ENCODE measurements around the gene PRR14L. TPM values are rescaled to one million over a fixed set of nuclear protein-coding genes. Genes with fewer than 3 reads are reported as not detected.
A peak's percentile ranks its signal among the peaks of the same experiment; 100 is the strongest.

Gene PRR14L
- total and polyA plus RNA-seq, 2 of the 13 experiments (the other 11 are each of a cell fraction or from before 2014, with no cell fraction given) = 6.6 to 16.5 TPM

DNA sequence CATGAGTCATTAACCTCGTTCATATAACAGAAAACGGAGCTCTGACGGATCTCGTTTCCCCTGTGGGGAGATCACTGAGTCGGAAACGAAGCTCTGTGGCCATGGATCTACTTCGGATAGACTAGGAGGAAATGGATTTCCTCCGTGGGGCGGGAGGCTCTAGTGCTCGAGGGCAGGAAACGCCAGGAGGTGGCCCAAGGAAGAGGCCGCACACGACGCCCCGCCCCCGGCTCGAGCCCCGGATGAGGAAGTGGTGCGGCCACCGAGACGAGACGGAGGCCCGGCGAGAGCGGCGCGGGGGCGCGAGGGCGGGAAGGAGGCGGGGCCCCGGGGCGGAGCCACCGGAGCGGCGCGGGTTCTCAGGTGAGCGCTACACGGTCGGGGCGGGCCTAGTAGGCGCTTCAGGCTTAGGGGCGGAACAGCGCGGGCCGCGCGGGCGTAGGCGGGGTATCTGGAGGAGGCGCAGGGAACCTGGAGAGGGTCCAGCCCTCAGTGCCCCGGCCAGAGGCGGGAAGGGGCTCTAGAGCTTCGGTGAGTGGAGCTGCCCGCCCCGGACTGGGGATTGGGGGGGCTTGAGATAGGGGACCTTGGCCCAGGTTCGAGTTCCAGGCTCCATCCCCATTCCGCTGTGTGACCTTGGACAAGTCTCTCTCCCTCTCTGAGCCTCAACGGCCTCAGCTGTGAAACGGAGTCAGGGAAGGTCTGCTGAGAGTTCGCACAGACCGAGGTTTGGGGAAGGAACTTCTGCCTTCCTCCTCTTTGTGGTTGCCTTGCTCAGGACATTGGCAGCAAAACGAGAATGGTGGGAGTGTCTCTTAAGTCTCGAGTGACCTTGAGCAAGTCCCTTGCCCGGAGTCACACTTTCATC is 3.9 kb upstream of the PRR14L start, which contains the start of gene DEPDC5 (continued):
- TF ChIP-seq ARID2 (CRISPR knock-in tag; IDR thresholded peaks at IDR 0.05; ENCODE audit: borderline replicate concordance) (no peak), KLF9 (CRISPR knock-in tag; IDR thresholded peaks at IDR 0.05; ENCODE audit: low read depth) (no peak), TARDBP (CRISPR knock-in tag; IDR thresholded peaks at IDR 0.05) (peak; percentile 24; the same call in 1 of the 2 replicates), FOSL1 (CRISPR knock-in tag; IDR thresholded peaks at IDR 0.05; ENCODE audit: borderline replicate concordance) (no peak), DMAP1 (CRISPR knock-in tag; IDR thresholded peaks at IDR 0.05) (peak; percentile 81), THAP11 (CRISPR knock-in tag; IDR thresholded peaks at IDR 0.05) (peak; percentile 93), ZNF724P (CRISPR knock-in tag; IDR thresholded peaks at IDR 0.05; ENCODE audit: borderline replicate concordance) (no peak; the same call in 1 of the 2 replicates), DPF2 (CRISPR knock-in tag; IDR thresholded peaks at IDR 0.05; ENCODE audit: borderline replicate concordance, low read depth) (no peak), FOXO1 (CRISPR knock-in tag; IDR thresholded peaks at IDR 0.05) (no peak; the same call in 1 of the 2 replicates), POLR2A (IDR thresholded peaks at IDR 0.05; ENCODE audit: insufficient read depth in 1 of 2, low read depth in 2 of 2, low read length in 2 of 2) (peak; percentile 87 to 89), KLF12 (CRISPR knock-in tag; IDR thresholded peaks at IDR 0.05; ENCODE audit: borderline replicate concordance) (peak; percentile 86; the same call in 1 of the 2 replicates), FOXA3 (CRISPR knock-in tag; IDR thresholded peaks at IDR 0.05) (0 out of 2 replicates have a peak, but pooled peaks have one; percentile 48), SNRNP70 (IDR thresholded peaks at IDR 0.05; ENCODE audit: low read depth, low read length) (no peak), HNRNPUL1 (IDR thresholded peaks at IDR 0.05; ENCODE audit: low read depth, low read length) (no peak), ZNF10 (CRISPR knock-in tag; IDR thresholded peaks at IDR 0.05; ENCODE audit: borderline replicate concordance, low read depth) (no peak), CBFB (CRISPR knock-in tag; IDR thresholded peaks at IDR 0.05) (peak; percentile 67; the same call in 1 of the 2 replicates), ARNT2 (CRISPR knock-in tag; IDR thresholded peaks at IDR 0.05; ENCODE audit: low read depth) (peak; percentile 55; the same call in 1 of the 2 replicates), GTF2F1 (IDR thresholded peaks at IDR 0.05; ENCODE audit: low read length) (0 out of 2 replicates have a peak, but pooled peaks have one; percentile 68), ZNF749 (CRISPR knock-in tag; IDR thresholded peaks at IDR 0.05; ENCODE audit: borderline replicate concordance) (no peak), ZEB1 (IDR thresholded peaks at IDR 0.05; ENCODE audit: insufficient replicate concordance, low read depth) (no peak), ZNF354B (CRISPR knock-in tag; IDR thresholded peaks at IDR 0.05) (0 out of 2 replicates have a peak, but pooled peaks have one; percentile 14), TCF12 (IDR thresholded peaks at IDR 0.05) (no peak), TCF12 (CRISPR knock-in tag; IDR thresholded peaks at IDR 0.05) (no peak), HNRNPK (IDR thresholded peaks at IDR 0.05; ENCODE audit: low read depth, low read length, poor library complexity, severe bottlenecking) (peak; percentile 66), ZNF75D (CRISPR knock-in tag; IDR thresholded peaks at IDR 0.05; ENCODE audit: borderline replicate concordance) (no peak; the same call in 1 of the 2 replicates), ZNF607 (CRISPR knock-in tag; IDR thresholded peaks at IDR 0.05; ENCODE audit: borderline replicate concordance) (peak; percentile 67; the same call in 1 of the 2 replicates), ZNF614 (CRISPR knock-in tag; IDR thresholded peaks at IDR 0.05; ENCODE audit: borderline replicate concordance) (no peak), SMAD3 (CRISPR knock-in tag; IDR thresholded peaks at IDR 0.05) (no peak)
- TF ChIP-seq, protein P1, sequence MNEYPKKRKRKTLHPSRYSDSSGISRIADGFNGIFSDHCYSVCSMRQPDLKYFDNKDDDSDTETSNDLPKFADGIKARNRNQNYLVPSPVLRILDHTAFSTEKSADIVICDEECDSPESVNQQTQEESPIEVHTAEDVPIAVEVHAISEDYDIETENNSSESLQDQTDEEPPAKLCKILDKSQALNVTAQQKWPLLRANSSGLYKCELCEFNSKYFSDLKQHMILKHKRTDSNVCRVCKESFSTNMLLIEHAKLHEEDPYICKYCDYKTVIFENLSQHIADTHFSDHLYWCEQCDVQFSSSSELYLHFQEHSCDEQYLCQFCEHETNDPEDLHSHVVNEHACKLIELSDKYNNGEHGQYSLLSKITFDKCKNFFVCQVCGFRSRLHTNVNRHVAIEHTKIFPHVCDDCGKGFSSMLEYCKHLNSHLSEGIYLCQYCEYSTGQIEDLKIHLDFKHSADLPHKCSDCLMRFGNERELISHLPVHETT (CRISPR knock-in tag; conservative IDR thresholded peaks at IDR 0.05) = peak; percentile 98
- TF ChIP-seq, protein P2, sequence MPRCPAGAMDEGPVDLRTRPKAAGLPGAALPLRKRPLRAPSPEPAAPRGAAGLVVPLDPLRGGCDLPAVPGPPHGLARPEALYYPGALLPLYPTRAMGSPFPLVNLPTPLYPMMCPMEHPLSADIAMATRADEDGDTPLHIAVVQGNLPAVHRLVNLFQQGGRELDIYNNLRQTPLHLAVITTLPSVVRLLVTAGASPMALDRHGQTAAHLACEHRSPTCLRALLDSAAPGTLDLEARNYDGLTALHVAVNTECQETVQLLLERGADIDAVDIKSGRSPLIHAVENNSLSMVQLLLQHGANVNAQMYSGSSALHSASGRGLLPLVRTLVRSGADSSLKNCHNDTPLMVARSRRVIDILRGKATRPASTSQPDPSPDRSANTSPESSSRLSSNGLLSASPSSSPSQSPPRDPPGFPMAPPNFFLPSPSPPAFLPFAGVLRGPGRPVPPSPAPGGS (CRISPR knock-in tag; IDR thresholded peaks at IDR 0.05) = no peak

Data from HepG2 (cell line).